Osteocyte (in vitro differentiated cells): Measurements from ENCODE around the gene ERH. TPM values are rescaled to one million over a fixed set of nuclear protein-coding genes. Genes with fewer than 3 reads are reported as not detected.
"Not testable (repeated sequence)": the region's sequence is repeated elsewhere in the genome, so short reads cannot be mapped to it uniquely, and the experiment has no call there.

Experiments used
- DNase-seq: peaks from one replicate; pipeline ENCODE4 v3.0.0; 2021; ENCODE audit warnings: mixed read lengths; ENCODE audit not compliant: unreplicated experiment; ENCODE audit errors: extremely low spot score
- H3K27ac Mint-ChIP-seq: one replicate; pipeline ENCODE4 v1.8.0; 2021; ENCODE audit warnings: mild to moderate bottlenecking, mixed read lengths; ENCODE audit not compliant: unreplicated experiment
- H3K27me3 Mint-ChIP-seq: one replicate; pipeline ENCODE4 v1.8.0; 2021; ENCODE audit warnings: mixed read lengths; ENCODE audit not compliant: unreplicated experiment
- H3K36me3 Mint-ChIP-seq: one replicate; pipeline ENCODE4 v1.8.0; 2021; ENCODE audit warnings: mixed read lengths; ENCODE audit not compliant: unreplicated experiment
- H3K4me1 Mint-ChIP-seq: one replicate; pipeline ENCODE4 v1.8.0; 2021; ENCODE audit warnings: mixed read lengths; ENCODE audit not compliant: unreplicated experiment
- H3K4me3 Mint-ChIP-seq: one replicate; pipeline ENCODE4 v1.8.0; 2021; ENCODE audit warnings: mild to moderate bottlenecking, moderate library complexity, mixed read lengths; ENCODE audit not compliant: unreplicated experiment
- H3K9me3 Mint-ChIP-seq: one replicate; pipeline ENCODE4 v1.8.0; 2021; ENCODE audit warnings: mixed read lengths; ENCODE audit not compliant: unreplicated experiment
- CTCF ChIP-seq: fragments of 200-600 bp; sonication (generic); IDR thresholded peaks from 2 replicates; pipeline ENCODE4 v1.5.0; 2021; ENCODE audit warnings: antibody characterized with exemption, mild to moderate bottlenecking, moderate library complexity
- total RNA-seq: library from RNA; stranded (reverse); gene quantifications from 2 replicates; pipeline ENCODE4 v1.2.1, GENCODE V29; 2021

The ERH gene
- total RNA-seq, 1 donor from 2014 or later, result 211 TPM

- peaks cover 12% of the 10 kb centered on the region for H3K36me3 Mint-ChIP-seq
- no peaks in the 10 kb centered on the region for H3K27me3 Mint-ChIP-seq
- no peak for DNase-seq
- peak overlapping the region; percentile 95 for H3K4me3 Mint-ChIP-seq
- no peak for TF ChIP-seq CTCF
- peaks cover 55% of the 10 kb centered on the region for H3K4me1 Mint-ChIP-seq
- H3K27ac Mint-ChIP-seq, result no peak overlapping the region
- no peaks in the 10 kb centered on the region for H3K9me3 Mint-ChIP-seq
These were observed 1.7 kb upstream of the ERH start for GRCh38 chr14:69399750-69400149.

- Mint-ChIP-seq H3K4me1 (peaks cover 53% of the 10 kb centered on the region), H3K36me3 (peaks cover 17% of the 10 kb centered on the region), H3K27me3 (no peaks in the 10 kb centered on the region)
These were observed 715 bp upstream of the ERH start for GRCh38 chr14:69398818-69399210.

GRCh38 chr14:69395929-69396328 lies 2.2 kb downstream of the ERH start:
- no peaks in the 10 kb centered on the region for H3K9me3 Mint-ChIP-seq
- H3K4me3 Mint-ChIP-seq, result no peak overlapping the region
- H3K27ac Mint-ChIP-seq, result peak overlapping the region; percentile 100

More at GRCh38 chr14:69398818-69399210, 715 bp upstream of the ERH start:
- peak overlapping the region; percentile 100 for H3K27ac Mint-ChIP-seq
- H3K9me3 Mint-ChIP-seq, result no peaks in the 10 kb centered on the region
- H3K4me3 Mint-ChIP-seq, result peak overlapping the region; percentile 95
- DNase-seq, result no peak
- no peak for TF ChIP-seq CTCF

GRCh38 chr14:69392481-69392880 lies 5.6 kb downstream of the ERH start:
- no peak for TF ChIP-seq CTCF
- Mint-ChIP-seq H3K4me1 (peaks cover 20% of the 10 kb centered on the region), H3K9me3 (no peaks in the 10 kb centered on the region), H3K4me3 (no peak overlapping the region), H3K27ac (no peak overlapping the region), H3K27me3 (no peaks in the 10 kb centered on the region), H3K36me3 (peaks cover 55% of the 10 kb centered on the region)
- DNase-seq, result no peak

More at GRCh38 chr14:69395929-69396328, 2.2 kb downstream of the ERH start:
- no peak for TF ChIP-seq CTCF
- Mint-ChIP-seq H3K4me1 (peaks cover 41% of the 10 kb centered on the region), H3K27me3 (no peaks in the 10 kb centered on the region), H3K36me3 (peaks cover 40% of the 10 kb centered on the region)
- DNase-seq, result no peak

- not testable (repeated sequence) for H3K27me3 Mint-ChIP-seq, DNase-seq, H3K9me3 Mint-ChIP-seq, H3K4me3 Mint-ChIP-seq
- Mint-ChIP-seq H3K27ac (peak overlapping the region; percentile 4), H3K4me1 (peaks cover 10% of the 10 kb centered on the region), H3K36me3 (peaks cover 62% of the 10 kb centered on the region)
These were observed 6.7 kb downstream of the ERH start for GRCh38 chr14:69391400-69391799.

GRCh38 chr14:69387311-69387710 lies 10.8 kb downstream of the ERH start:
- Mint-ChIP-seq H3K4me3 (no peak overlapping the region), H3K27ac (no peak overlapping the region), H3K9me3 (no peaks in the 10 kb centered on the region), H3K27me3 (no peaks in the 10 kb centered on the region), H3K4me1 (peaks cover 2% of the 10 kb centered on the region), H3K36me3 (peaks cover 52% of the 10 kb centered on the region)
- no peak for TF ChIP-seq CTCF
- no peak for DNase-seq
